ENCODE measurements around the gene ZNF774. TPM values are rescaled to one million over a fixed set of nuclear protein-coding genes. Genes with fewer than 3 reads are reported as not detected.

Gene ZNF774
- total RNA-seq, 2 experiments from 2014 or later: 0.82 to 1.9 TPM

Other genes with a start within 250 kb of the ZNF774 start
- 100 to 1,000 TPM; 148 to 157 TPM for gene IDH2, start 249.8 kb upstream of the ZNF774 start, total RNA-seq
- gene SEMA4B, start 151.0 kb upstream of the ZNF774 start, total RNA-seq: 1 to 10 TPM; 3.0 to 4.1 TPM
- gene CIB1, start 118.3 kb upstream of the ZNF774 start, total RNA-seq: 100 to 1,000 TPM; 181 to 190 TPM
- gene GDPGP1, start 118.1 kb upstream of the ZNF774 start, total RNA-seq: 10 to 100 TPM in 1 of 2 experiments, 1 to 10 TPM in 1; 8.3 to 11.8 TPM
- under 1 TPM; 0.41 to 0.54 TPM for gene TTLL13, start 102.7 kb upstream of the ZNF774 start, total RNA-seq
- 10 to 100 TPM; 24.3 TPM for gene NGRN, start 86.6 kb upstream of the ZNF774 start, total RNA-seq
- 100 to 1,000 TPM; 129 to 133 TPM for gene IQGAP1, start 36.0 kb downstream of the ZNF774 start, total RNA-seq
- gene CRTC3, start 177.6 kb downstream of the ZNF774 start, total RNA-seq: 10 to 100 TPM; 28.9 to 30.3 TPM